ENCODE results near the gene AGPAT3. TPM values are rescaled to one million over a fixed set of nuclear protein-coding genes. Genes with fewer than 3 reads are reported as not detected.

AGPAT3 gene
- total RNA-seq, 1 experiment from 2014 or later, result 13.0 TPM

- Histone ChIP-seq H2BK12ac (ENCODE audit: insufficient read length, low read depth, low read length) (no peak overlapping the region), H2AFZ (ENCODE audit: low read length) (no peak overlapping the region), H3K23ac (ENCODE audit: insufficient read length, low read depth, low read length) (no peak overlapping the region), H2BK20ac (ENCODE audit: low read depth, low read length, poor library complexity, severe bottlenecking) (no peak overlapping the region), H2AK5ac (ENCODE audit: insufficient read length, low read length) (no peak overlapping the region), H3K18ac (ENCODE audit: insufficient read length, low read depth, low read length) (no peak overlapping the region), H4K8ac (replicated peaks; ENCODE audit: insufficient read length, low read depth, low read length) (no peak overlapping the region), H2BK15ac (ENCODE audit: low read depth, low read length) (no peak overlapping the region), H3K23me2 (ENCODE audit: insufficient read length, low read depth, low read length, poor library complexity, severe bottlenecking) (no peaks in the 10 kb centered on the region), H3K4me1 (ENCODE audit: insufficient read depth, low read length) (peaks cover 3% of the 10 kb centered on the region; the same call in 1 of the 2 replicates), H4K91ac (ENCODE audit: insufficient read length, low read depth, low read length) (no peak overlapping the region), H3K56ac (ENCODE audit: insufficient read length, low read depth, low read length) (no peak overlapping the region), H4K5ac (ENCODE audit: insufficient read length, low read depth, low read length) (no peak overlapping the region), H3K9me3 (ENCODE audit: control insufficient read depth, low read depth, low read length) (no peaks in the 10 kb centered on the region), H3K4me2 (ENCODE audit: insufficient read depth, insufficient read length, low read length) (no peak overlapping the region), H3K4ac (ENCODE audit: low read depth, low read length) (no peak overlapping the region), H3K79me2 (ENCODE audit: insufficient read depth, low read length) (no peaks in the 10 kb centered on the region), H3K27ac (ENCODE audit: insufficient read length, low read depth, low read length) (no peak overlapping the region), H3T11ph (ENCODE audit: low read length) (no peak overlapping the region), H3K27me3 (ENCODE audit: insufficient read depth, low read length) (no peaks in the 10 kb centered on the region), H4K20me1 (ENCODE audit: control insufficient read depth, insufficient read depth, insufficient read length) (no peaks in the 10 kb centered on the region), H2BK120ac (ENCODE audit: low read depth, low read length, poor library complexity, severe bottlenecking) (no peak overlapping the region), H3K9ac (ENCODE audit: extremely low read depth, insufficient read length, low read length) (no peak overlapping the region), H3K79me1 (ENCODE audit: insufficient read depth, low read depth, low read length, poor library complexity, severe bottlenecking) (no peaks in the 10 kb centered on the region), H2BK5ac (ENCODE audit: insufficient read length, low read length) (no peak overlapping the region), H3K14ac (ENCODE audit: insufficient read depth, low read length) (no peak overlapping the region)
- no peak for DNase-seq
- H3K27ac Mint-ChIP-seq, result no peak overlapping the region
- TF ChIP-seq, protein P1, sequence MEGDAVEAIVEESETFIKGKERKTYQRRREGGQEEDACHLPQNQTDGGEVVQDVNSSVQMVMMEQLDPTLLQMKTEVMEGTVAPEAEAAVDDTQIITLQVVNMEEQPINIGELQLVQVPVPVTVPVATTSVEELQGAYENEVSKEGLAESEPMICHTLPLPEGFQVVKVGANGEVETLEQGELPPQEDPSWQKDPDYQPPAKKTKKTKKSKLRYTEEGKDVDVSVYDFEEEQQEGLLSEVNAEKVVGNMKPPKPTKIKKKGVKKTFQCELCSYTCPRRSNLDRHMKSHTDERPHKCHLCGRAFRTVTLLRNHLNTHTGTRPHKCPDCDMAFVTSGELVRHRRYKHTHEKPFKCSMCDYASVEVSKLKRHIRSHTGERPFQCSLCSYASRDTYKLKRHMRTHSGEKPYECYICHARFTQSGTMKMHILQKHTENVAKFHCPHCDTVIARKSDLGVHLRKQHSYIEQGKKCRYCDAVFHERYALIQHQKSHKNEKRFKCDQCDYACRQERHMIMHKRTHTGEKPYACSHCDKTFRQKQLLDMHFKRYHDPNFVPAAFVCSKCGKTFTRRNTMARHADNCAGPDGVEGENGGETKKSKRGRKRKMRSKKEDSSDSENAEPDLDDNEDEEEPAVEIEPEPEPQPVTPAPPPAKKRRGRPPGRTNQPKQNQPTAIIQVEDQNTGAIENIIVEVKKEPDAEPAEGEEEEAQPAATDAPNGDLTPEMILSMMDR (conservative IDR thresholded peaks at IDR 0.05), result no peak
- peaks cover 20 to 25% of the 10 kb centered on the region in 2 experiments for H3K4me1 Mint-ChIP-seq
- no peaks in the 10 kb centered on the region for H3K9me3 Mint-ChIP-seq
- WGBS (ENCODE audit: extremely low coverage, insufficient read length, low lambda C conversion rate), result no CpG with 5 or more reads among the region's 9 CpGs
- H3K36me3 Mint-ChIP-seq (ENCODE audit: insufficient read depth in 1 of 3, low read depth in 3 of 3), result peaks cover 0 to 2% (median 0%) of the 10 kb centered on the region in 3 experiments; a peak in 1 of 7 replicates
- H3K4me3 Mint-ChIP-seq, result no peak overlapping the region
- H3K27me3 Mint-ChIP-seq (ENCODE audit: low read depth), result peaks cover 4% of the 10 kb centered on the region; the same call in 1 of the 2 replicates
Observed at GRCh38 chr21:43916076-43916475, 51.1 kb downstream of the AGPAT3 start.
